Activated CD4-positive, alpha-beta memory T cell treated with anti-CD3 and anti-CD28 coated beads for 36 hours (primary cell): Measurements from ENCODE around the gene PHYKPL. TPM values are rescaled to one million over a fixed set of nuclear protein-coding genes. Genes with fewer than 3 reads are reported as not detected.
A peak's percentile ranks its signal among the peaks of the same experiment; 100 is the strongest.
"Not testable (repeated sequence)": the region's sequence is repeated elsewhere in the genome, so short reads cannot be mapped to it uniquely, and the experiment has no call there.

Experiments
- CTCF ChIA-PET: fragments of 350-600 bp; sonication (Branson Sonifier 250); formaldehyde crosslinking; loops from one replicate; lab custom pipeline; 2021; ENCODE audit warnings: antibody characterized with exemption, inconsistent platforms; lab: Charles Lee
- POLR2A ChIA-PET: fragments of 350-600 bp; sonication (Branson Sonifier 250); formaldehyde crosslinking; loops from one replicate; lab custom pipeline; 2021; ENCODE audit warnings: antibody characterized with exemption; lab: Charles Lee
- DNase-seq: peaks from one replicate; pipeline ENCODE4 v3.0.0-alpha.2; 2020
- H3K27ac Mint-ChIP-seq: one replicate; pipeline ENCODE4 v1.8.0; 2021; ENCODE audit warnings: mixed read lengths
- H3K27me3 Mint-ChIP-seq: one replicate; pipeline ENCODE4 v1.8.0; 2021; ENCODE audit warnings: mixed read lengths
- H3K36me3 Mint-ChIP-seq: one replicate; pipeline ENCODE4 v1.8.0; 2021; ENCODE audit warnings: mixed read lengths
- H3K4me1 Mint-ChIP-seq: one replicate; pipeline ENCODE4 v1.8.0; 2021; ENCODE audit warnings: low read depth, mixed read lengths
- H3K4me3 Mint-ChIP-seq: one replicate; pipeline ENCODE4 v1.8.0; 2021; ENCODE audit warnings: mild to moderate bottlenecking, mixed read lengths
- H3K9me3 Mint-ChIP-seq: one replicate; pipeline ENCODE4 v1.8.0; 2021; ENCODE audit warnings: mixed read lengths
- intact Hi-C: fragments of 100-400 bp; cut with micrococcal nuclease; formaldehyde crosslinking; loops from one replicate; pipeline ENCODE4 v1.15.1; 2023
- total RNA-seq, 2 experiments: library from RNA; stranded (reverse); gene quantifications; one replicate each; pipeline ENCODE4 v1.2.3, GENCODE V29; 2021

Gene PHYKPL
- total RNA-seq, 2 experiments from 2014 or later, result 49.3 to 58.0 TPM

DNA sequence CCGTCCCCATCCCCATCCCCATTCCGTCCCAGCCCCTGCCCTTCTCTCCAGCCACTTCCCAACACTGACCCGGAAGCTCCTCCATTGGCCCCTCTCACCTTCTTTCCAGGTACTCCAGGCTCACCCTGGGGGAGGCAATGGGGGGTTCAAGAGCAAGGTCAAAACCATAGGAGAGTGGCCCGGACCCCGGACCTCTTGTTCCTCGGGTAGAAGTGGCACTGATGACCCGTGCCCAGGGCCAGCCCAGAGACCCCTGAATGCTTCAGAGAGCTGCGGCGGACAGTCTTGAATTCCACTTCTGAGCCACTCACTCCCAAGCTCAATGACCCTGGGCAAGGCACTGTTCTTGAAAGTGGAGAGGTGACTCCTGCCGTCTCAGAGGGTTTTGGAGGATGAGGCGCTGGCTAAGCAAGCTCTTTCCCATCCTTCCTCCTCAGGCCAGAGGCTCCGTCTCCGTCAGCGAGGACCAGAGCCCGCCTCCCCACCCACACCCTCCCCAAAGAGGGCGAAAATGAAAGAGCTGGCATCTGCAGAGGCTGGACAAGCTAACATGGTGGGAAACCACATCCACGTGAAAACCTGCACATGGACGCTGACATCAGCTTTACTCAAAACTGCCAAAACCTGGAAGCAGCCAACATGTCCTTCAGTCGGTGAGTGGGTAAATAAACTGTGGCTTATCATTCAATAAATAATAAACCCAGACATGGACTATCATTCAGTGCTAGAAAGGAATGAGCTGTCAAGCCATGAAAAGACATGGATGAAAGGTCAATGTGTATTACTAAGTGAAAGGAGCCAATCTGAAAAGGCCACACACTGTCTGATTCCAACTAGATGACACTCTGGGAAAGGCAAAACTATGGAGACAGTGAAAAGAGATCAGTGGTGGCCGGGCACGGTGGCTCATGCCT, 27.3 kb upstream of the PHYKPL start:
- Mint-ChIP-seq H3K4me1 (no peaks in the 10 kb centered on the region), H3K9me3 (peaks cover 4% of the 10 kb centered on the region), H3K4me3 (no peak overlapping the region), H3K36me3 (no peaks in the 10 kb centered on the region), H3K27ac (no peak overlapping the region), H3K27me3 (no peaks in the 10 kb centered on the region)
- no peak for DNase-seq
- CTCF ChIA-PET, result no interaction called here
- POLR2A ChIA-PET, result no interaction called here
- intact Hi-C loops, result no loop called here

- CTCF ChIA-PET, result no interaction called here
These were observed 25.0 kb upstream of the PHYKPL start for GRCh38 chr5:178257650-178258049.

GRCh38 chr5:178256746-178257145, 24.1 kb upstream of the PHYKPL start:
- intact Hi-C loops, result no loop called here
- ChIA-PET POLR2A (no interaction called here), CTCF (no interaction called here)
- Mint-ChIP-seq H3K4me1 (no peaks in the 10 kb centered on the region), H3K9me3 (no peaks in the 10 kb centered on the region), H3K27me3 (no peaks in the 10 kb centered on the region), H3K36me3 (no peaks in the 10 kb centered on the region), H3K27ac (no peak overlapping the region), H3K4me3 (no peak overlapping the region)
- no peak for DNase-seq

More at GRCh38 chr5:178257650-178258049, 25.0 kb upstream of the PHYKPL start:
- H3K4me3 Mint-ChIP-seq, result no peak overlapping the region
- H3K27ac Mint-ChIP-seq, result no peak overlapping the region
- H3K4me1 Mint-ChIP-seq, result no peaks in the 10 kb centered on the region
- H3K36me3 Mint-ChIP-seq, result no peaks in the 10 kb centered on the region
- no peak for DNase-seq
- no peaks in the 10 kb centered on the region for H3K9me3 Mint-ChIP-seq
- intact Hi-C loops, result no loop called here
- POLR2A ChIA-PET, result no interaction called here
- H3K27me3 Mint-ChIP-seq, result no peaks in the 10 kb centered on the region

- H3K27ac Mint-ChIP-seq, intact Hi-C loops: not testable (repeated sequence)
These were observed 21.0 kb upstream of the PHYKPL start for GRCh38 chr5:178253632-178254031.

DNA sequence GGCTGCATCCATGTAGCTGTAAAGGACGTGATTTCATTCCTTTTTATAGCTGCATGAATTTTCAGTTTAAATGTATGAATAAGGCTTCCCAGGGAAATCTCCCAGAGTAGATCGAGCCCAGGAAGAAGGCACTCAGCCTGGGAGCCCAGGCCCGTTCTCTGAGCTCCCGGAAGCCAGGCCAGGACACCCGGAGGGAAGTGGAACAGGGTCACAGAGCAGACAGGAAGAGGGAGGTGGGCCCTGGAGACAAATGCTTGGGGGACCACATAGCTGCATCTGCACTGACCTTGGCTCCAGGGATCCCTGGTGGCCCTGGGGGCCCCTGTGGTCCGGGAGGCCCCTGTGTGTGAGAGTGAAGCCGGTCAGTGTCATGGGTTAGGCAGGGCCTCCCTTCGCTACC, 19.7 kb upstream of the PHYKPL start:
- H3K4me3 Mint-ChIP-seq, result no peak overlapping the region
- intact Hi-C loops, result no loop called here
- ChIA-PET CTCF (interaction anchor here (0.9 to 1.6 kb wide), 2 partner anchors 17 to 32 kb away, joined by 5 to 6 read pairs; no protein-coding TSS in a partner anchor), POLR2A (no interaction called here)
- no peak for DNase-seq
- no peaks in the 10 kb centered on the region for H3K27me3 Mint-ChIP-seq
- peaks cover 9% of the 10 kb centered on the region for H3K4me1 Mint-ChIP-seq
- no peaks in the 10 kb centered on the region for H3K36me3 Mint-ChIP-seq
- no peak overlapping the region for H3K27ac Mint-ChIP-seq
- no peaks in the 10 kb centered on the region for H3K9me3 Mint-ChIP-seq

More at GRCh38 chr5:178253632-178254031, 21.0 kb upstream of the PHYKPL start:
- H3K9me3 Mint-ChIP-seq, POLR2A ChIA-PET, H3K4me1 Mint-ChIP-seq, CTCF ChIA-PET, H3K4me3 Mint-ChIP-seq, DNase-seq, H3K27me3 Mint-ChIP-seq, H3K36me3 Mint-ChIP-seq: not testable (repeated sequence)

DNA sequence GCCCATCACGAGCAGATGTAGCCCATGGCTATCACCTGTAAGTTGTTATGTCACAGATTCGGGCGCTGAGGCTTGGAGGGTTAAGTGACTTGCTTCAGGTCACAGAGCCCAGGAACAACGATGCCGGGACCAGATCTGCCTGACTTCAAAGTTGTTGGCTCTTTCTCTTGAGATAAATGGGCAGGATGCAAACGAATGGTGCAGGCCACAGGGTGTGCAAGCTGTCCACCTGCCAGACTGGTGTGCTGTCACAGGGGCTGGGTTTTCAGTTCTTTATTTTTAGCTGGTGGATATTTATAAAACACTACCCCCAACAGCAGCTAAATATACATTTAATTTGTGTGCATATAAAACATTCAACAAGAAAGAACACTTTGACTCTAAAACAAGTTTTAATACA, 17.7 kb upstream of the PHYKPL start:
- ChIA-PET CTCF (interaction anchor here (1.6 to 1.8 kb wide), 2 partner anchors 15 to 211 kb away, joined by 4 to 5 read pairs; no protein-coding TSS in a partner anchor), POLR2A (no interaction called here)
- DNase-seq, result no peak
- Mint-ChIP-seq H3K27ac (no peak overlapping the region), H3K27me3 (no peaks in the 10 kb centered on the region), H3K4me3 (no peak overlapping the region), H3K4me1 (peaks cover 9% of the 10 kb centered on the region), H3K9me3 (no peaks in the 10 kb centered on the region), H3K36me3 (no peaks in the 10 kb centered on the region)
- intact Hi-C loops, result no loop called here

DNA sequence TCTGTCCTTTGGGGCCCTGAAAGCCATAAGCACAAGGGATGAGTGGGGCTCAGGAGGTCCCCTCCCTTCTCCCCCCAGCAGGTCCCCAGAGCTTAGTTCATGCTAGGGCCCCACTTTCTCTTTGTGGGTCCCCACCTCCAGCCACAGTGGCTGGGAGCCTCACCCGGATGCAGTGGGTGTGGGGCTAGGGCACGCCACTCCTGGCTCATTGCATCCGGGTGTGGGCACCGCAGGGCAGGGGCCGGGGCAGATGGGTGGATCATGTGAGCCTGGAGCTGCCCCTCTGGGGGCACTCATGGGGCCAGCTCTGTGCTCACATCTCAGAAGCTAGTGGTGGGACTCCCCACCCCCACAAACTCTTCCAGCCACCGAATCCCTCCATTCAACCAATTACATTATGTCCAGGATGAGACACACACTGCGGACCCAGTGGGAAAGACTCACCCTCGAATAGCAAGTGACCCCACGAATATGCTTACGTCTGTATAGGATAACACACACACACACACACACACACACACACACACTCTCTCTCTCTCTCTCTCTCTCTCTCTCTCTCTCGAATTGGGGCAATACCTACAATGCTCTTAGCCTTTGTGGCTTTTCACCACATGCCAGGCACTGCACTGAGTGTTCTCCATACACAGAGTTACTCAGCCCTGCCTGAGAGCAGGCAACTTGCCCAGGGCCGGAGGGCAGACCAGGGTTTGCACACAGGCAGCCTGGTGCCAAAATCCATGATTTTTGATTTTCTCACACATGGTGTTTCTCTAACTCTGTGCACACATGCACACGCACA, 16.8 kb upstream of the PHYKPL start:
- POLR2A ChIA-PET, result no interaction called here
- H3K4me3 Mint-ChIP-seq, result no peak overlapping the region
- CTCF ChIA-PET, result interaction anchor here (1.2 to 1.8 kb wide), 3 partner anchors 14 to 212 kb away, joined by 4 to 5 read pairs (median 4); no protein-coding TSS in a partner anchor

GRCh38 chr5:178248750-178249149, 16.1 kb upstream of the PHYKPL start:
- POLR2A ChIA-PET, result no interaction called here
- intact Hi-C loops, result no loop called here
- CTCF ChIA-PET, result interaction anchor here (1.2 to 1.8 kb wide), 2 partner anchors 35 to 213 kb away, joined by 4 read pairs; no protein-coding TSS in a partner anchor
- Mint-ChIP-seq H3K9me3 (no peaks in the 10 kb centered on the region), H3K27me3 (no peaks in the 10 kb centered on the region), H3K4me1 (peaks cover 9% of the 10 kb centered on the region), H3K27ac (no peak overlapping the region), H3K4me3 (no peak overlapping the region), H3K36me3 (no peaks in the 10 kb centered on the region)
- DNase-seq, result no peak

More for the DNA sequence above, 16.8 kb upstream of the PHYKPL start:
- no peaks in the 10 kb centered on the region for H3K27me3 Mint-ChIP-seq
- peak; percentile 42 for DNase-seq
- intact Hi-C loops, result no loop called here
- peak overlapping the region; percentile 40 for H3K27ac Mint-ChIP-seq
- no peaks in the 10 kb centered on the region for H3K36me3 Mint-ChIP-seq
- H3K4me1 Mint-ChIP-seq, result peaks cover 9% of the 10 kb centered on the region
- H3K9me3 Mint-ChIP-seq, result no peaks in the 10 kb centered on the region

- POLR2A ChIA-PET, result no interaction called here
- intact Hi-C loops, result no loop called here
- H3K4me3 Mint-ChIP-seq, result no peak overlapping the region
- H3K27ac Mint-ChIP-seq, result no peak overlapping the region
- CTCF ChIA-PET, result no interaction called here
- H3K27me3 Mint-ChIP-seq, result no peaks in the 10 kb centered on the region
- no peaks in the 10 kb centered on the region for H3K9me3 Mint-ChIP-seq
- no peaks in the 10 kb centered on the region for H3K36me3 Mint-ChIP-seq
- H3K4me1 Mint-ChIP-seq, result peaks cover 9% of the 10 kb centered on the region
- DNase-seq, result no peak
These were observed 15.2 kb upstream of the PHYKPL start for GRCh38 chr5:178247481-178248456.

DNA sequence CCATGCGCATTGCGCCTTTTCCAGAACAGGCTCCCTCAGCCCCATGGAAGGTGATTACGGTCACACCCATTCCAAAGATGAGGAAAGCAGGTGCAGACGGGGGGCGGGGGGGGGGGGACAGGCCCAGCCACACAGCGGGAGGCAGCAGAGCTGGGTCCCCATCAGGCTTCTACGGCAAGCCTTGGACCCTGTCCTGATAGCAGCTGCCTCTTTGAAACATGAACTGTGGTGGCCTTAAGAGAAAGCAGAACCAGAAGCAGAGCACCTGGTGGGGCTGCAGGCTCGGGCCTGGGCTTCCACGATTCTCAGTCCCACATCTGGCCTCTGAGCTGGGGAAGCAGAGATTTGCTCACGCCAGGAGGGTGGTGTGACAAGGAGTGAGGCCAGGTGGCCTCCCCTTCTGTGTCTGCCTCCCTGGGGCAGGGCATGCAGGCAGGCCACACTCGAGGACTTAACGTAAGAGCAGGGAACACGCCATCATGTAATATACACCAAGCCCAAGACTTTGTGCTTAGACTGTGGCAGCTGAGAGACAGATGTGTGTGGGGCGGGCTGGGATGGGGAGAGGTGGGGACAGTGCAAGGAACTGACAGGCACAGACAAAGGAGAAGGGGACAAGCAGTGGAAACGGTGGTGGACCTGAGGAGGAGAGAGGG, 14.2 kb upstream of the PHYKPL start:
- Mint-ChIP-seq H3K4me1 (peaks cover 9% of the 10 kb centered on the region), H3K27me3 (no peaks in the 10 kb centered on the region), H3K36me3 (no peaks in the 10 kb centered on the region), H3K4me3 (no peak overlapping the region), H3K27ac (no peak overlapping the region), H3K9me3 (no peaks in the 10 kb centered on the region)
- ChIA-PET POLR2A (interaction anchor here (1.0 kb wide), 1 partner anchor 43 kb away, joined by 3 read pairs; the partner anchor contains the start of gene HNRNPAB), CTCF (interaction anchor here (0.6 kb wide), 1 partner anchor 1133 kb away, joined by 3 read pairs; no protein-coding TSS in a partner anchor)
- no peak for DNase-seq
- intact Hi-C loops, result no loop called here

- Mint-ChIP-seq H3K27me3 (no peaks in the 10 kb centered on the region), H3K4me1 (peaks cover 16% of the 10 kb centered on the region), H3K4me3 (no peak overlapping the region), H3K36me3 (no peaks in the 10 kb centered on the region), H3K27ac (no peak overlapping the region), H3K9me3 (no peaks in the 10 kb centered on the region)
- no peak for DNase-seq
- CTCF ChIA-PET, result no interaction called here
- POLR2A ChIA-PET, result no interaction called here
- intact Hi-C loops, result no loop called here
These were observed 12.8 kb upstream of the PHYKPL start for GRCh38 chr5:178245389-178245788.
